HG03025 (cell line): ENCODE measurements around the gene SMC3.

ENCODE experiments used
- ATAC-seq: cut with Tn5 transposase; IDR thresholded peaks from one replicate; pipeline ENCODE4 v1.9.1; 2021; ENCODE audit warnings: mild to moderate bottlenecking, moderate library complexity; ENCODE audit not compliant: unreplicated experiment, low FRiP score

SMC3 gene

DNA sequence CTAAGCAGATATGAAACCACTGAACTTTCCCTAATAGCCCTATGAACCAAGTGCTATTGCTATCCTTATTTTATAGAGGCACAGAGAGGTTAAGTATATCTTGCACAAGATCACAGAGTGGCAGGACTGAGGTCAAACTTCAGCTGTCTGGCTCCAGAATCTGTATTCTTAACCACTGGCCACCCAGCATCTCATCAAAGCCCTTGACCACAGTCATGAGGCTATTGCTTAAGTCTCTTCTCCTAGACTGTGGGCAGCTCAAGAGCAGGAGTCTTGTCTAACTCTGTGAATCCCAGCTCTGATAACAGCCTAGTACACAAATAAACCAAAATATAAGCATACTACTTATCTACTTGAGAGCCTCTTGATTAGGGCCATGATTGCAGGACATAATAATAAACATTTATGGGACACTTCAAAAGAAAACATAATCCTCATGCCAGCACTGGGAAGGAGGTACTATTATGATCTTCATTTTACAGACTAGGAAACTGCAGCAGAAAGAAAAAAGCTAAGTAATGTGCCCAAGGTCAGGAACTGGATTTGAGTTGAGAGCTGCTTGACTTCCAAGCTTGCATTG, 22.4 kb upstream of the SMC3 start:
- ATAC-seq: no peak

- no peak for ATAC-seq
Observed at GRCh38 chr10:110546077-110546476, 21.4 kb upstream of the SMC3 start.

DNA sequence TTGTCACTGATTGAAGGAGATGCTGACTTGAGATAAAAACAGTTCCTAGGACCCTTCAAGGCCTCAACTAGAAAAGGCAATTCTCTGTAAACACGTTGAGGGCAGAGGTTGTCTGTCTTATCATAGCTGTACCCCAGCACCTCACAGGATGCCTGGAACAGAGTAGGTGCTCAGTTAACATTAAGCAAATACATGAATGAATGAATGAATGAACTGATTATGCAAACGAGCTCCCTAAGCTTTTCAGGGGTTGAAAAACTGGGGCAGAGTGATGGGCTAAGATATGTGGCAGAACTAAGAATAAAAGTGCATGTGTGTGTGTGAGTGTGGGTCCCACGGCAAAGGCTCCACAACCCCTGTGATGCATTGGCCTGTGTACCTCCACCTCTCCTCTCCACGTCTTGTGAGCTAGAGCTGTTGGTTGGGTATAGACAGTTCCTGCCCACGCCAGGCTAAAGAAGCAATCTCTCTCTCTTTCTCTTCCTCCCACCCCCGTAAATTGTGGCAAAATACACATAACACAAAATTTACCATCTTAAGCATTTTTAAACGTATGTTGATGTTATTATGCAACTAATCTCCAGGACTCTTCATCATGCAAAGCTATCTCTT, 20.9 kb upstream of the SMC3 start:
- no peak for ATAC-seq

DNA sequence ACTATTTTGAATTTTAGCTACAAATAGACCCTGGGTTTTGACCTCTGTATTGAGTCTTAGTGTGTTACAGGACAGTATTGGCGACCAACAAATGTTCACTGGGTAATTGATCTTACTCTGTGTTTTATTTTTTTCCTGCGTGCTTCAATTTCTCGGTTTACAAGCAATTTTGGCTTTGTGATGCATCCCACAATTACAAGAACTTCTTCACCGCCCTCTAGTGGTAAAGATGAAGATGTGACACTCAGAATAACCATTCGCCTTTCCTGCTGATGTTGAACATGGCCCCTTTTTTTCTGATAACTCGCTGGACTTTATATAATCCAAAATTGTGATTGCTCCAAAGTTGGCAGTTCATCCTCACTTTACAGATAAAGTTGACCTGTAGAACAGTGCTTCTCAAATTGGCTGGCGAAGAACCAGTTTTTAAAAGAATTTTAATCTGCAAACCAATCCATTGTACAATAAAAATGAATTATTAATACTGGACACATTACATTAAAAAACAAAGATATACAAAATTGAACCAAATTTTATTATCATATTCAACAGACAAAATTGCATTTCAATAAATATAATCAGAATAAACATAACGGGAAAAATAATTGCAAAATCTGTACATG, 20.2 kb upstream of the SMC3 start:
- no peak for ATAC-seq

GRCh38 chr10:110548002-110548401, 19.5 kb upstream of the SMC3 start:
- no peak for ATAC-seq

- no peak for ATAC-seq
Observed at GRCh38 chr10:110549211-110549610, 18.3 kb upstream of the SMC3 start.

- ATAC-seq: no peak
Observed at GRCh38 chr10:110553905-110554304, 13.6 kb upstream of the SMC3 start.

DNA sequence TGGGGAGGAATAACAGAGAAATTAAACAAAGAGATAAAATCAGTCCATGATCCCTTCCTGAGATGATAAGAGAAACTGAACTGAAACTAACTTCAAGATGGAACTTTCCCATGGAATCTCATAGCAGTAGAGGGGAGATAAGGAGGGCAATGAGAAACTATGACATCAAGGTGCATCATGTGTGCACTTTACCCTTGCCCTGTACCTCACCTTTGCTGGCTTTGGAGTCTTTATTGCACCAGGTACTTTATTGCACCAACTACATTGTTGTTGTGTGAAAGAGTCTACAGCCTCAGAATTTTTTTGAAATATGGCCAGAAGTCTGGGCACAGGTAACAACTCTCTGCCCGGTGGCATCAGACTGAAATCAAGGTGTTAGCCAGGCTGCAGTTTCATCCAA, 11.2 kb upstream of the SMC3 start:
- ATAC-seq: no peak

- no peak for ATAC-seq
Observed at GRCh38 chr10:110556969-110557601, 10.4 kb upstream of the SMC3 start.

GRCh38 chr10:110558041-110558440, 9.5 kb upstream of the SMC3 start:
- ATAC-seq: no peak

DNA sequence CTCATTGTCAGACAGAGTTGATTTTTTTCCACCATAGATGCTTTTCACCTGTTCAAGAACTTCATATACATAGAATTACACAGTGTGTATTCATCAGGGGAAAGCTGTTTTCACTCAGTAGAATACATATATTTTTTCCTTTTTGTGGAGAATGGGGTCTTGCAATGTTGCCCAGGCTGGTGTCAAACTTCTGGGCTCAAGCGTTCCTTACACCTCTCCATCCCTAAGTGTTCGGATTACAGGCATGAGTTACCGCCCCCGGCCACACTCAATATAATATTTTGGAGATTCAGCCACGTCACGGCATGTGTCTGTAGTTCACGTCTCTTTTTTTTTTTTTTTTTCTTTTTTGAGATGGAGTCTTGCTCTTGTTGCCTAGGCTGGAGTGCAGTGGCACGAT, 7.5 kb upstream of the SMC3 start:
- ATAC-seq: no peak

- no peak for ATAC-seq
Observed at GRCh38 chr10:110561292-110561691, 6.2 kb upstream of the SMC3 start.

- ATAC-seq: no peak
Observed at GRCh38 chr10:110562348-110562747, 5.1 kb upstream of the SMC3 start.

GRCh38 chr10:110563132-110563531, 4.4 kb upstream of the SMC3 start:
- ATAC-seq: no peak

DNA sequence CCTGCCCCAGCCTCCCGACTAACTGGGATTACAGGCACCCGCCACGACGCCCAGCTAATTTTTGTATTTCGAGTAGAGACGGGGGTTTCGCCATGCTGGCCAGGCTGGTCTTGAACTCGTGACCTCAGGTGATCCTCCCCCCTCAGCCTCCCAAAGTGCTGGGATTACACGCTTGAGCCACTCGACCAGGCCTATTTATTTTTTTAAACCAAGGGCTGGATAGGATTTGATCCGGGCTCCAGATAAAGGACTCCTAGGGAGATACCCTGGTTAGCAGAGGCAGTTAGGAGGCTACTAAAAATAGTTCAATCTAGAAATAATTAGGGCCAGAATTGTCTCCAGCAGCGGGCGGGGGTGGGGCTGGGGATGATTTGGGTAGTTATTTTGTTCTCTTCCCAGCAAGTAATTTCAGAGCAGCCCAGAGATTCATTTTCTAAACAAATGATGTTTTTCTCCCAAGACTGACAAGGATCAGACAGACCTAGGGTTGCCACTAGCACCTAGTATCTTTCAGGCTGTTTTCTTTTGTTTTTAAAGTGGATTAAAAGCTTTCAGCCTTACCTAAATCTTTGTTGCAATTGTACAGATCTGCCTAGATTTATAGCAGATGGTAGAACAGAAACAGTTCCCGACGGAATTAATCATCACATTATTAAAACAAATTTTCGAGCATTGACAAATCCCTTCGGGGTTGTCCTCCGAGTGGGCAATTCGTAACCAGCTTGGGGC, 859 bp upstream of the SMC3 start:
- no peak for ATAC-seq

GRCh38 chr10:110568055-110568735, 700 bp downstream of the SMC3 start:
- ATAC-seq: peak; percentile 22

GRCh38 chr10:110569122-110569521, 1.6 kb downstream of the SMC3 start:
- ATAC-seq: no peak

DNA sequence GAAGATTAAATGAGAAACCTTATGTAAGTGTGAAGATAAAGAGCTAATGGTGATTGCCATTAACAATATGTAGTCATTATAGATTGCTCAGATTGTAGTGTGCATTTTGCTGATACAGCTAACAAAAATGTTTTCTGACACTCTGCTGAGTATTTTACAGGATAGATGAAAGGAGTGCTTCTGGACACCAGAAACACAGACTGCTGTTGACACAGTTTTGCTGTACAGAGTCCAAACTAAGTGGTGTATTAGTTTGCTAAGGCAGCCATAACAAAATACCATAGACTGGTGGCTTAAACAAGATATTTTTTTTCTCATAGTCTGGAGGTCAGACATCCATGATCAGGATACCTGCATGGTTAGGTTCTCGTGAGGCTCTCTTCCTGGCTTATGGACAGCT, 2.2 kb downstream of the SMC3 start:
- ATAC-seq: no peak

DNA sequence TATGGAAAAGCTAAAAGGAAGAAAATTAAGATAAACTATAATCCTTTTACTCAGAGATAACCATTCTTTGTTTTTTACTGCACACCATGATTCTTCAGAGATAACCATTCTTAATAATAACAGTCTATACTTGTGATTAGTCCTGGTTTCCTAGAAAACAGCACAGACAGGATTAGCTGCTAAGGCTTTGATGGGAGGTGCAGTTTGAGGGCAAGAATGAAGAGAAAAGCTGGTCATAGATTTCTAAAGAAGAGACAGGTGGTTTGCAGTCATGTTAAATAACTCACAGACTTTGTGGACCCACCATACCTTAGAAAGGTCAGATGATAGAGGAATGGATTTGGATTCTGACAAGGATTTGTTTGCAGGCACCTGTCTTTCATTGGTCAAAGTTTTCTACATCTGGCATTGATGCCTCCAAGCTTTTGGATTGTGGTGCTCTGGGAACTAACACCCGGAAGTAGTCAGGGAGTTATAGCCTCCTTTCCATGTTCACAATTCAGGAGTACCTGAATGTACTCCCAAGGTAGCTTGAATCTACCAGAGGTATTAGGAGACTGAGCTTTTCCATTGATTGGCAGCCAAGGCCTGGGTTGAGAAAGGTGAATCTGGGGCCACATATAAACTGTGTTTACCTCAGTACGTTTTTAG, 3.7 kb downstream of the SMC3 start:
- ATAC-seq: no peak

GRCh38 chr10:110572862-110573261, 5.4 kb downstream of the SMC3 start:
- no peak for ATAC-seq
